Stimulated activated effector memory CD8-positive, alpha-beta T cell treated with anti-CD3 and anti-CD28 coated beads, Interleukin-12 subunit alpha, Interleukin-12 subunit beta, amount 100 ng/mL, for 72 hours (primary cell): ENCODE measurements around the gene ZWILCH.

Experiments
- ATAC-seq: fragments of 150-1000 bp; cut with Tn5 transposase; 2 replicates; pipeline ENCODE4 v1.10.0; 2021
- DNase-seq, 2 donors: peaks; one replicate each; pipeline ENCODE4 v3.0.0; 2021 to 2022; ENCODE audit warnings: low spot score in 2 of 2
- H3K27ac Mint-ChIP-seq: one replicate; pipeline ENCODE4 v1.8.0; 2022; ENCODE audit warnings: mild to moderate bottlenecking, mixed read lengths
- H3K36me3 Mint-ChIP-seq: one replicate; pipeline ENCODE4 v1.8.0; 2022; ENCODE audit warnings: mild to moderate bottlenecking, mixed read lengths
- H3K4me1 Mint-ChIP-seq: one replicate; pipeline ENCODE4 v1.8.0; 2022; ENCODE audit warnings: mixed read lengths
- H3K4me3 Mint-ChIP-seq: one replicate; pipeline ENCODE4 v1.8.0; 2022; ENCODE audit warnings: mild to moderate bottlenecking, mixed read lengths
- H3K9me3 Mint-ChIP-seq: one replicate; pipeline ENCODE4 v1.8.0; 2022; ENCODE audit warnings: mixed read lengths

The ZWILCH gene

DNA sequence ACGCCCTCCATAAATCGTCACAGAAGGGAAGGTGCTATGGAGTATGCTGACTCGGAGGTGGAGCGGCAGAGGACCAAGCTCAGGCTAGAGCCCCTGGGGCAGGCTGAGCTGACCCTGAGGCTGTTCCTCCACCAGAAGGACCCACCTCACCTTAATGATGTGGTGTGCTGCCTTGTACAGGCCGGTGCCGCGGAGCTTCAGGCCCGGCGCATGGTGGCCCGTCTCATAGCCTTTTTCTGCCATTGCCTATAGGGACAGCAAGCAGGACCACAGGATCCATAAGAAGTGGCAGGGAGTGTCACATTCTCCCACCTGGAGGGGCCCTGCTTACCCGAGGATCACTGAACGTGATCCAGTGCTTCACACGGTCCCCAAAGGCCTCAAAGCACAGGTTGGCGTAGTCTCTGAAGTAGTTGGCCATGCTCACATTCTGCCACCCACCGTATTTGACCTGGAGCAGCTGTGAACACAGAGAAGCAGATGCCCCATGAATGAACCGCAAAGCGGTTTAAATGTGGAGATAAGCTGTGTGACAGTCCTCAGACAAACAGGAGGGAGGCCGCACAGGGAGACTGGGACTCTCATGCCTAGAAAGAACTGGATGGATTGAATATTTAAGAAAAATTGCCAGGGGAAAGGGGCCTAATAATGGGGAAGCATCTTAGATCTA, 55.9 kb downstream of the ZWILCH start:
- Mint-ChIP-seq H3K36me3 (no peaks in the 10 kb centered on the region), H3K9me3 (no peaks in the 10 kb centered on the region), H3K4me1 (no peaks in the 10 kb centered on the region), H3K4me3 (no peak overlapping the region), H3K27ac (no peak overlapping the region)
- ATAC-seq (no peak), DNase-seq (no peak)

DNA sequence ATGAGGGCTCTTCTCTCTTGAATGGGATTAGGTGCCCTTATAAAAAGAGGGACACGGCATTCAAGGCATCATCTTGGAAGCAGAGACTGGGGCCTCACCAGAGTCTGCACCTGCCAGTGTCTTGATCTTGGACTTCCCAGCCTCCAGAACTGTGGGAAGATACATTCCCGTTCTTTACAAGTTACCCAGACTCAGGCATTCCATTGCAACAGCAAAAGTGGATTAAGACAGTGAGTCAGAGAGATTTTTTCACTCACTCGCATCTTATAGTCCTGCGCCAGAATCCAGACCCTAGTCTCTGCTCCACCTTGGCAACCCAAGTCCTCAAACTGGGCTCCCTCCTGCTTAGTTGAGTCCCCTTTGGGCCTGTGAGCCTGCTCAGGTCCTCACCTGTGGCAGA, 58.0 kb downstream of the ZWILCH start:
- ATAC-seq (no peak), DNase-seq (no peak)
- Mint-ChIP-seq H3K4me3 (no peak overlapping the region), H3K9me3 (no peaks in the 10 kb centered on the region), H3K4me1 (peaks cover 12% of the 10 kb centered on the region), H3K36me3 (no peaks in the 10 kb centered on the region), H3K27ac (no peak overlapping the region)

DNA sequence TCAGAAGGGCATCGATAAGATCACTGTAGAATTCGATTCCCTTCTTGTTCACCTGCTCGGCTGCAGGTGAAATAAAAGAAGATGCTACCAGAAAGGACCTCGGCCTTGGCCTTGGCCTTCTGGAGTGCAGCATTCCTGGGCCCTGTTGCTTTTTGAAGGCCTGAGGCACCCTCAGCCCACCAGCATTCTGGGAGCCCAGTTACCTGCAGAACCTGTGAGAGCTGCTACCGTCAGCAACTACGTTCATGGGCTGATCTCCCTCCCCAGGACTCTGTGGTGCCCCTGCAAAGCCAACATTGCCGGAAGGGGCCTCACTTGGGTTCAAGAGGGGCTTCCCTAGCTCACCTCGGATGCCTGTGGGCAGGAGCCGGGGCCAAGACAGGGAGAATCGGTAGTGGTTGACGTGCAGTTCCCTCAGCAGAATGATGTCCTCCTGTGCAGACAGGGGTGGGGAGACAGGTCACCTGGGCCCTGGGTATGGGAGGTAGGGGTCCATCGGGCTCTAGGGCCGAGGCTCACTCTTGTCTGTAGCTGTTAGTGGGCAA, 58.5 kb downstream of the ZWILCH start:
- ATAC-seq (no peak), DNase-seq (no peak)
- Mint-ChIP-seq H3K36me3 (no peaks in the 10 kb centered on the region), H3K4me3 (no peak overlapping the region), H3K9me3 (no peaks in the 10 kb centered on the region), H3K27ac (no peak overlapping the region), H3K4me1 (peaks cover 12% of the 10 kb centered on the region)

DNA sequence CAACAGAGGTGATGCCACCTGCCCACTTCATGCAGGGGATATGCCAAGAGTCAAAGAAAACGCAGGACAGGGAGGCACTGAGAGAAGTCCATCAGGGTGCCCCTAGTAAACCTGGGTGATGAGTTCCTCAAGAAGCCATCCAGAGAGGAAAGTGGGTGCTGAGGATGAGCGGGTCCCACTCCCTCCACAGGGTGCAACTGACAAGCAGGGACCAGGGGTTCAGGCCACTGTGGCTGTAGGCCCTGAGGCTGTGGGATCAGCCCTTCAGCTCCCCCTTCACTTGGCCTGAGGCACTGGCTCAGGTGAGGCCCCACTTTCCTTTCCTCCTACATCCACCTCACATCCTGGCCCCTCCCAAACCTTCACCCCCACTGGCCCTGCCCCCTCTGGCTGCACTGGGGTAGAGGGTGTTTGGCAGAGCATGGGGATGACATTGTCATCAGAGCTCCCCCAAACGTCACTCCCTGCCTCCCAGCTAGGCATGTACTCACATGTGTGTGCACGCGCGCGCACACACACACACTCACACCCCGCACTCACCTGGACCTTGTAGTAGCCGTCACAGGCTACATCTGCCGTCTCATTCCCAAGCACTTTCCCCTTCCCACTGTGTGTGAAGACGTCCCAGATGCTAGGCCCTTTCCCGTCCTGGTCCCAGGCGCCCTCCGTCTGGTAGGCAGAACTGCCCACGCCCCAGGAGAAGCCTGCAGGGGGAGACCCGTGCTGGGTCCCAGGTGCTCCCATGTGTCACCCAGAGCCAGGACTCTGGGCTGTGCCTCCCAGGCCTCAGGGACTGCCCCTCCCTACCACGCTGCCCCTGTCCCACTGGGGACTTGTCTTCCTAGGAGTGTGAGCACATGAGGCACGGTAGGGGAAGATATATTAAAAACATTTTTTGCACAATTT, 59.3 kb downstream of the ZWILCH start:
- H3K9me3 Mint-ChIP-seq = no peaks in the 10 kb centered on the region
- ATAC-seq (no peak), DNase-seq (no peak)
- H3K4me1 Mint-ChIP-seq = peaks cover 12% of the 10 kb centered on the region
- no peaks in the 10 kb centered on the region for H3K36me3 Mint-ChIP-seq
- no peak overlapping the region for H3K4me3 Mint-ChIP-seq
- H3K27ac Mint-ChIP-seq = no peak overlapping the region

DNA sequence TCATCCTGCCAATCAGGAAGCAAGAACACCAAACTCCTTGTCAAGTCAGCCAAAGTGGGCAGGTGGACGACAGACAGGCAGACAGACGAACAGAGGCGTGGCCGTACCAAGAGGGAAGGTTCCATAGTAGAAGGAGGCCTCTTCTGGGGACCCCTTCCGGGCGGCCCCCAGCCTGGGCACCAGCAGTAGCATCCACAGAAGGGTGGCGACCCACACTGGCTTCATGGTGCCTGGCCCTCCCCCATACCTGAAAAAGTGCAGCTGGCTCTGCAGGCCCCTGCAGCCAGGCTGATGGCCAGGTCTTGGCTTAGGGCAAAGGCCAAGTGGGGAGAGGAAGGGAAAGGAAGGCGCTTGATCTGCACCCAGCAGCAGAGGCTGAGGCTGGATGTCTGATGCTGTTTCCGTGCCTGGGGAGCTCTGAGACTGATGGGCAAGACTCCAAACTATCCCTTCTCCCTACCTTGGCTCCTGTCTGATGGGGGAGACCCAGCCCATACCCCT, 60.1 kb downstream of the ZWILCH start:
- Mint-ChIP-seq H3K4me1 (peaks cover 12% of the 10 kb centered on the region), H3K9me3 (no peaks in the 10 kb centered on the region), H3K4me3 (no peak overlapping the region), H3K36me3 (no peaks in the 10 kb centered on the region), H3K27ac (no peak overlapping the region)
- ATAC-seq = no peak
- no peak for DNase-seq

- H3K36me3 Mint-ChIP-seq = no peaks in the 10 kb centered on the region
These were observed 60.6 kb downstream of the ZWILCH start, which contains the start of gene LCTL for GRCh38 chr15:66565741-66566144. LCTL (minus strand) TSS chr15:66565998; CDS start chr15:66565365, 633 bp downstream.

GRCh38 chr15:66566963-66567531, 61.9 kb downstream of the ZWILCH start:
- Mint-ChIP-seq H3K4me1 (peaks cover 12% of the 10 kb centered on the region), H3K36me3 (no peaks in the 10 kb centered on the region), H3K9me3 (no peaks in the 10 kb centered on the region), H3K4me3 (no peak overlapping the region), H3K27ac (peak overlapping the region; percentile 46)
- ATAC-seq (peak; percentile 66), DNase-seq (peak; percentile 46 to 81)

More at GRCh38 chr15:66565741-66566144, 60.6 kb downstream of the ZWILCH start, which contains the start of gene LCTL:
- H3K4me3 Mint-ChIP-seq = no peak within 1 kb of the TSS
- DNase-seq (no peak), ATAC-seq (no peak)
- H3K9me3 Mint-ChIP-seq = no peaks in the 10 kb centered on the region
- H3K4me1 Mint-ChIP-seq = peaks cover 12% of the 10 kb centered on the region
- H3K27ac Mint-ChIP-seq = peak within 1 kb of the TSS; percentile 46

- H3K4me1 Mint-ChIP-seq = peaks cover 12% of the 10 kb centered on the region
- H3K36me3 Mint-ChIP-seq = no peaks in the 10 kb centered on the region
- H3K9me3 Mint-ChIP-seq = no peaks in the 10 kb centered on the region
- DNase-seq = no peak
- no peak overlapping the region for H3K27ac Mint-ChIP-seq
- H3K4me3 Mint-ChIP-seq = no peak overlapping the region
- no peak for ATAC-seq
These were observed 62.8 kb downstream of the ZWILCH start for GRCh38 chr15:66567897-66568296.

GRCh38 chr15:66569461-66570137, 64.5 kb downstream of the ZWILCH start:
- H3K4me3 Mint-ChIP-seq = no peak overlapping the region
- peaks cover 20% of the 10 kb centered on the region for H3K4me1 Mint-ChIP-seq
- no peaks in the 10 kb centered on the region for H3K36me3 Mint-ChIP-seq
- H3K9me3 Mint-ChIP-seq = no peaks in the 10 kb centered on the region
- H3K27ac Mint-ChIP-seq = no peak overlapping the region
- ATAC-seq (no peak), DNase-seq (no peak)

GRCh38 chr15:66570327-66570726, 65.2 kb downstream of the ZWILCH start:
- H3K9me3 Mint-ChIP-seq = no peaks in the 10 kb centered on the region
- ATAC-seq (no peak), DNase-seq (no peak)
- no peak overlapping the region for H3K4me3 Mint-ChIP-seq
- peaks cover 26% of the 10 kb centered on the region for H3K4me1 Mint-ChIP-seq
- no peaks in the 10 kb centered on the region for H3K36me3 Mint-ChIP-seq
- no peak overlapping the region for H3K27ac Mint-ChIP-seq

- Mint-ChIP-seq H3K9me3 (no peaks in the 10 kb centered on the region), H3K27ac (no peak overlapping the region), H3K4me1 (peaks cover 26% of the 10 kb centered on the region), H3K4me3 (no peak overlapping the region), H3K36me3 (no peaks in the 10 kb centered on the region)
- DNase-seq (no peak), ATAC-seq (no peak)
These were observed 65.8 kb downstream of the ZWILCH start for GRCh38 chr15:66570842-66571478.

DNA sequence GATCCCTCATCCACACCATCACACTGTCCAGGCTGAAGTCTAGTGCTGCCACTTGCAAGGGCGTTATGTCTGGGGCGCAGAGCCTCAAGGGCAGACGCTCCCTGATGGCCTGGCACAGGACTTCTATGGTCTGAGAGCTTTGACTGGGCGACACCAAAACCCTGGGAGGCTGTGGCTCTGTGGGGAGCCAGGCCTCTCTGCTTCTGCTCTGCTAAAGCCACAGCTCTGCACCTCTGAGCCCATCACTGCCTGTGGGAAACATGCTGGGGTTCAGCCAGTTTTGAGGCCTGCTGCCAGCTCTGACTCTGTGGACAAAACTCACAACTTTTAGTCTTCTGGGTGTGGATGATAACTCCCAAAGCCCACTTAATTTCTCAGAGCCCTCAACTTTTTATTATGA, 67.0 kb downstream of the ZWILCH start:
- Mint-ChIP-seq H3K4me3 (no peak overlapping the region), H3K27ac (no peak overlapping the region), H3K4me1 (peaks cover 16% of the 10 kb centered on the region)

GRCh38 chr15:66573348-66573718, 68.2 kb downstream of the ZWILCH start:
- Mint-ChIP-seq H3K9me3 (no peaks in the 10 kb centered on the region), H3K4me3 (no peak overlapping the region), H3K4me1 (peaks cover 13% of the 10 kb centered on the region), H3K27ac (no peak overlapping the region), H3K36me3 (no peaks in the 10 kb centered on the region)
- ATAC-seq = no peak
- DNase-seq = no peak

More for the DNA sequence above, 67.0 kb downstream of the ZWILCH start:
- Mint-ChIP-seq H3K36me3 (no peaks in the 10 kb centered on the region), H3K9me3 (no peaks in the 10 kb centered on the region)
- no peak for DNase-seq
- no peak for ATAC-seq

DNA sequence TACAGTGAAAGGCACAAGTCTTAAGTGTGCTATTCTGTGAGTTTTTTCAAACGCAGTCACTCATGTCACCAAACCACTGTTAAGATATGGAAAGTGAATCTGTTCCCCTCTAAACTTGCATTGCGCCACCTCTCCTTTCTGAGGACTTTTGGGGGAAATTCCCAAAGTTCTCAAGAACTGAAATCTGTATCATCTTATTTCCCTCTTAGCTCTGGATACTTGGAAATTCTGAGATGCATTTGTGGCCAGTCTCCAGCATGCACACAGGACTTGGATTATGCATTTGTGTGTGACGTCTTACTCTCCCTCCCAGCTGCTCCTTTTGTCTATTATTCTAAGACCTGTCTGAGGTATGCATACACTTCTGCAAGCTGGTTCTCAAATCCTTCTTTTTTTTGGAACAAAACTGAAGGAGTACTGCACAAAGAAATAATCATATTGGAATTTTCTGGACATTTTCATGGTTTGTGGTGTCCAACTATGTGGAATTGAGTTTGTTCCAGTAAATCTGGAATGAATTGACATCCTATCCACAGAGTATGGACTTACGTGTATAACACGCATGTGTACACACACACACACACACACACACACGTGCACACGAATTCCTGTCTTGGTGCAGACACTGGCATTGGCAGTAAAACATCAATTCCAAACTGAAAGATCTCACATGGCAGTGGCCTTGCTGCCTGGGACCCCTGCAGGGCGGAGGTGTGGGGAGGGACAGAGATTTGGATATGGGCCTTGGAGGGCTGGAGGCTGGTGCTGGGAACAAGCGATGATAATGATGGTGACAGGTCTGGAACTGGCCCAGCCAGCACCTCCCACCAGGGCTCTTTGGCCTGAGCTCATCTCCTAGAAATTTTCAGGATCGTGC, 68.8 kb downstream of the ZWILCH start:
- no peak for DNase-seq
- Mint-ChIP-seq H3K4me1 (peaks cover 13% of the 10 kb centered on the region), H3K4me3 (no peak overlapping the region), H3K9me3 (no peaks in the 10 kb centered on the region), H3K36me3 (no peaks in the 10 kb centered on the region), H3K27ac (no peak overlapping the region)
- ATAC-seq = no peak
